Astrocyte of the spinal cord (primary cell): ENCODE measurements around the gene MADD.

Experiments
- DNase-seq: peaks from one replicate; pipeline ENCODE4 v3.0.0; 2011; ENCODE audit warnings: low read depth, low spot score
- H3K4me3 ChIP-seq: 2 replicates; pipeline ENCODE4 v1.5.1; 2011; ENCODE audit warnings: low read depth, mild to moderate bottlenecking, low read length, moderate library complexity
- CTCF ChIP-seq: IDR thresholded peaks from 2 replicates; pipeline ENCODE4 v1.5.1; 2012; ENCODE audit warnings: low read depth, mild to moderate bottlenecking, low read length, inconsistent platforms
- in situ Hi-C: cut with HindIII; loops from 2 replicates; pipeline ENCODE4 v1.10.0; 2017; ENCODE audit warnings: low sequenced_read_pairs

The MADD gene

GRCh38 chr11:47347137-47347536, 77.2 kb downstream of the MADD start:
- in situ Hi-C loops: no loop called here
- no peak for DNase-seq
- TF ChIP-seq CTCF: no peak
- no peak overlapping the region for H3K4me3 ChIP-seq

GRCh38 chr11:47348131-47348802, 78.3 kb downstream of the MADD start:
- DNase-seq: no peak
- H3K4me3 ChIP-seq: no peak overlapping the region
- no peak for TF ChIP-seq CTCF
- in situ Hi-C loops: no loop called here

- no peak overlapping the region for H3K4me3 ChIP-seq
- TF ChIP-seq CTCF: peak; percentile 38
- in situ Hi-C loops: no loop called here
- peak; percentile 16 for DNase-seq
Observed at GRCh38 chr11:47348859-47349258, 78.9 kb downstream of the MADD start.

- DNase-seq: no peak
- TF ChIP-seq CTCF: no peak
- no peak overlapping the region for H3K4me3 ChIP-seq
- in situ Hi-C loops: no loop called here
Observed at GRCh38 chr11:47349521-47350095, 79.7 kb downstream of the MADD start.

GRCh38 chr11:47350315-47350714, 80.4 kb downstream of the MADD start:
- no peak for DNase-seq
- in situ Hi-C loops: no loop called here
- no peak for TF ChIP-seq CTCF

GRCh38 chr11:47351156-47352126, 81.5 kb downstream of the MADD start:
- no peak overlapping the region for H3K4me3 ChIP-seq
- no peak for TF ChIP-seq CTCF
- in situ Hi-C loops: no loop called here
- DNase-seq: no peak

More at GRCh38 chr11:47350315-47350714, 80.4 kb downstream of the MADD start:
- no peak overlapping the region for H3K4me3 ChIP-seq
